NCI-H2081 treated with DMSO at 0.1 percent for 48 hours (cell line): ENCODE results near the gene DMGDH.
A peak's percentile ranks its signal among the peaks of the same experiment; 100 is the strongest.

Source experiments
- DNase-seq: peaks from one replicate; lab custom pipeline; 2025; lab: John Stamatoyannopoulos, UW

Gene DMGDH

DNA sequence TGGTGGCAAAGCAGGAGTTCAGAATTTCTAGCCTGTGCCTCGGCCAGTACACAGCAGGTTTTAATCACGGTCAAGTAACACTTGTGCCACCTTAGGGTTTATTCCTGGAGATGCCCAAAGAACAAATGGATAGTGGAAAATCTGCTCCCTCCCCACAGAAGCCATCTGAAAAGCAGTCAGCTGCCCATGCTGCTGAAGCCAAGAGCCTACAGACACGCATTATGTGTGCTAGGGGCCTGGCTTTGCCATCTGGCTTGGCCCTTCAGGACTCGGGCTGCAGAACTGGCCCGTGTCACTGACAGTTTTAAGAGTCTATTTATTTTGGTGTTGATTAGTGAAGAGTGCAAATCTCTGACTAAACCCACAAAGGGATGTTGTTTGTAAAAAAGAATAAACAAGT lies 95.5 kb downstream of the DMGDH start:
- DNase-seq: no peak

DNA sequence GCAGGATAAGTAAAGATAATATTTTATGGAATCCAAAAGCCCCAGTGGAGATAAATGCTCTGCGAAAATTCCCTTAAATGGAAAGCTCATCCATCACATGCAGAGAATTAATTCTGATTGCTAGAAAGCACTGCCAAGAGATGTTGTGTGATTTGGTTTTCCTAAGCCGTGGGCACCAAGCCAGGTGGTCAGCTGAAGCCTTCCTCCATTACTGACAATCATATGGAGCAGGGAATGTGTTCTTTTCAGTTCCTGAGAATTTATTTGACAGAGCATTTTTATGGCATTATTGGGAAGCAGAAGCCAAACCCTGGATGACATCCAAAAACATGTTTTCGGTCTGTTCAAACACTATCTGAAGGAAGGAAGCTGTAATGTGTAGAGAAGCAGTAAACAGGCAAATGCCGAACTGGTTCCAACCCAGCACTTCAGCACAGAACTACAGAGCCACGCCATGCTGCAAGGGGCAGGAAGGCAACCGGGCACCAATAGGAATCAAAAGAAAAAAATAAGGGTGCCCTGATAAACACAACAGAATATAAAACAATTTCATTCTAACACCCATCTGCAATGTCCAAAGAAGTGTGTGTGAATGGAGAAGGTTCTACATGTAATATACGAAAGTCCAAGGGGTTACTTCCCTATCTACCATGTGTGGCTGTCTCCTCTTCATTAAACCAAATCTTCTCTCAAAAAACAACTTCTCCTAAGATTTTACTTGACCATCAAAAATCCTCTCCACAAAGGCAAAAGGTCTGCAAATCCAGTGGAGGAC lies 96.6 kb downstream of the DMGDH start:
- DNase-seq: peak; percentile 23

DNA sequence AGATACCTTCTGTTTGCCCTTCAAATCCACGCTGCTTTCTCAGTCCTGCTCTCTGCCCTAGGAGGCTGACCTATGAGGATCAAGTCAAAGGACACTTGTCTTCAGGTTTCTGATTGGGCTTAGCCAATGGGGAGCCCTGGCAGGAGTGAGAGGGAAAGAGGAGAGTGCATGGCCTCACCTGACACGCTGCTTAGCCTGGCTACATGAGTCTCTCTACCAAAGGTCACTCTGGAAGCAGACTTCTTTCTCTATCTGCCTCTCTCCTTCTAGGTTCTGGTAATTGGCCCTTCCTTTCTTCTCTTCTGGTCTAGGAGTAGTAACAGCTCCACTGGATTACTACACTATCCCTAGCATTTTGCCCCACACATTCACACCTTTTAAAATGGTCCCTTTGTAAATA lies 97.5 kb downstream of the DMGDH start:
- DNase-seq: no peak

DNA sequence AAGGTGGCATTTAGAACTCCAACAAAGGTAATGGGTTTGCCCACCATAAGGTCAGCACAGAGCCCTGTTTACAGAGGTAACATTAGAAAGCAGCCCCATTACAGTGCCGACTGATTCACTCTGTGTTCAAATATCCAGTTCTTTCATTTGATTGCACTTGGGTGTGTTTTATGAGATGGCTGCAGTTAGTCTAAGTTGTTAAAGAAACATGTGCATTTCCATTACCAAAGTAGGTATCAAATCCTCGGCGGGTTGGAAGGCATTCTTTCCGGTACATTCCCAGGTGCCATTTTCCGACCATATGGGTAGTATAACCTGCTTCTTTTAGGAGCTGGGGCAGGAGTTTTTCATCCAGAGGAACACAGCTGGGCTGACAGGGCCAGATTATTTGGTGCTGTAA lies 100.7 kb downstream of the DMGDH start:
- DNase-seq: no peak

DNA sequence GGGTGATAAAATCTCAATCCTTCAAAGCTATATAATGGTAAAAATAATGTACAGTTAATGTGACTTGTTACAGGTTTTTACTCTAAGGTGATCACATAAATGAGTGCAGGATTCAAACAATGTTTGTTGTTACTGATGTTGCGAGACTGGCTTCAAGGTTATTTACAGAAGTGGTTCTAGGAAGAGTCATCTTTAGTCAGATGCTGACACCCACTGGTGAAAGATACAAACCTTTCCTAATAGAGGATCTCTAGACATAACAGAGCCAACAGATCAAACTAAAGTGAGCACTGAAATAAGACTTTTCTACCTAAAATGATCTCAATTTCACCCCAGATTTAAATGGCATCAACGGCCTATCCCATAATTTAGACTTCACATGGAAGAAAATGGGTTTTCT lies 104.6 kb downstream of the DMGDH start:
- peak; percentile 27 for DNase-seq

DNA sequence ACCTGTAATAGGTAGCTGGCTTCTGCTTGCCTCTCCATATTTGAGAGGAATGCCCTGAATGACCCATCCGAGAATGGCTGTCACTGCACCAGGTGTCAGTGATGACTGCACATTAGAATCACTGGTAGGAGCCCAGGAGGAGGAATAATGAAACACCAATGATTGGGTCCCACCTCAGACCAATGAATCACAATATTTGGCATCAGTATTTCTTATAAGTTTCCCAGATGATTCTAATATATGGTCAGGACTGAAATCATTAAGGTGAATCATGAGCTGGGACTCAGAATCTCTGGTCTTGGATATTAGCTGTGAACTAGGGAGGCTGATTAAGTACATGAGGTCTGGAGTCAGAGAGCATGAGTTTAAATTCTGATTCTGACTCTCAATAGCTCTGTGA lies 107.7 kb downstream of the DMGDH start:
- DNase-seq: no peak

DNA sequence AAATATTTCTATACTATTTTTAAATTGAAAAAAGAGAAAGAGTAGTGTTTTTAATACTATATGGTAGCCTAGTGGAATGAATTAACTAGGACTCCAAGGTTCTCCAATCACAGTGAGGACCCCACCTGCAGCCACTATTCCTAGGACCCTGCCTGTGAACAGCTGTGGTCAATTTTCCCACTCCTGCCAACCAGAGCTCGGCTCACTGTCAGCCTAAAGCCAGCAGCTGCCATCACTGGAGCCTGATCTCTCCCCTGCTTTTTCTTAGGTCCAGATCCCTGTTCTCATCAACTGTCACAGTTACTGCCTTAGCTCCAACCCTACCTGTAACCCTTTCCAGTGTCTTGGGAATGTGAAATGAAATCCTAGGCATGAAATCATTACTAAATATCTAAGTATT lies 109.7 kb downstream of the DMGDH start:
- DNase-seq: no peak

DNA sequence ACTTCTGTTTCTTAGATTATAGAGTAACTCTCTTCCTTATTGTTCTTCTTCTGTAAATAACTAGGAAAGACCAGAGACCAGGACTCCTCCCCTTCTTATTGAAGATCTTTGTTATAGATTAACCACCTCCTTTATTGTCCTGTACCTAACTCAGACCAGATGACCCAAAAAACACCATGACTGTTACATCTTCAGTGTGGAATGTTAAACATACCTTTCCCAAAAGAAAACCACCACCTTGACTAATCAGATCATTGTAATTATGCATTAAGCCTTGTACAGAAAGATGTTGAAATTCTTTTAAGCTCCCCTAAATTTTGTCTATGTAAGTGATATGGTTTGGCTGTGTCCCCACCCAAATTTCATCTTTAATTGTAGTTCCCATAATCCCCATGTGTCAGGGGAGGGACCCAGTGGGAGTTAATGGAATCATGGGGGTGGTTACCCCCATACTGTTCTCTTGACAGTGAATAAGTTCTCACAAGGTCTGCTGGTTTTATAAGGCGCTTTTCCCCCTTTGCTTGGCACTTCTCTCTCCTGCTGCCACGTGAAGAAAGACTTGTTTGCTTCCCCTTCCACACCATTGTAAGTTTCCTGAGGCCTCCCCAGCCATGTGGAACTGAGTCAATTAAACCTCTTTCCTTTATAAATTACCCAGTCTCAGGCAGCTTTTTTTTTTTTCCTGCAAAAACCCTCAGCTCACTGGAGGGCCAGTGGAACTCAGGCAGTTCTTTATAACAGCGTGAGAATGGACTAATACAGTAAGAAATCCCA lies 110.6 kb downstream of the DMGDH start:
- DNase-seq: no peak

DNA sequence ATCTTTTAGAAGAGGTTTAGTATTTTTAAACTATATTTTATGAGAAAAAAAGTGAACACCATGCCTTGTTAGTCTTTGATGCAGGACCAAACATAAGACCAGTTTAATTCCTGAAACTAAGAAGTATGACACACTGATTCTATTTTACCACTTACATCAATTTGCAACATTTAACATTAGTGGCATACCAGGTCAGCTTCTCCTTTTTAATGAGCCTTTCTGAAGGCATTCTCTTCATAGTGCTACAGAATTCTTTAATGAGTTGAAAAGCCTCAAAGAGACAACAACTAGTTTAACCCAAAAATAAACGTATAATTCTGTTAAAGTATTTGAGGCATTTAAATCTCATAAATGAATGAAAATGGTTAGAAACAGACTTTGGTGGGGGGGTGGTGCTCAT lies 112.6 kb downstream of the DMGDH start:
- no peak for DNase-seq

DNA sequence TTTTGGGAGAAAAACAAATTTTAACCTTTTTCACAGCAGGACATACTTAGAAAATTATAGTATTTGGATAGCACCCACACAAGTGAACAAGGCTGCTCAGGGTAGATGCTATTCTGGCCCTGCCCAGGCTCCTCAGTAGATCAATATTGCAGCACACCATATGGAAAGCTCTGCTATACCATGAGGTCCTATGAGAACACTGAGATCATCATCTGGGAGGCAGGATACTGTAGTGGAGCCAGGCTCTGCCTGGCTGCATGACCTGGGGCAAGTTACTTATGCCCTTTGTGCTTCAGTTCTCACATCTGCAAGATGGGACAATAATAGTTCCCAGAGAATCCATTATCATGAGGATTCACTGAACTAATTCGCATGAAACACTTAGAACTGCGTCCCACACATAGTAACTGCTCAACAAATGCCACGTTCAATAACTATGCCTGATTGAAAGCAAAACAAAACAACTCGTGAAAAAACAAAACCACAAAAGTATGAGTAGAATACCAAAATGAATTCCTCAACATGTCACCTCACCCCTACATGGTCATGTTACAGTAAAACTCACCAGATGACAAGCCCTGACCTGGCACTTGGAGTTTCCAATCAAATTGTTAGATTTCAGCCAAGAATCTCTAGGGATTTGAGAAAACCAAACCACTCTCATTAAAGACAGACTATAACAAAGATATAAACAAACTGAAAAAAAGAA lies 116.2 kb downstream of the DMGDH start:
- DNase-seq: no peak
